HS-5 (cell line): ENCODE data around the gene EML4.

Source experiments
- DNase-seq: peaks from one replicate; pipeline ENCODE4 v3.0.0-alpha.2; 2012; ENCODE audit warnings: low read depth

EML4 gene

GRCh38 chr2:42225573-42225972 lies 56.4 kb downstream of the EML4 start:
- no peak for DNase-seq

- no peak for DNase-seq
Observed at GRCh38 chr2:42227491-42227890, 58.3 kb downstream of the EML4 start.

- no peak for DNase-seq
Observed at GRCh38 chr2:42228101-42228500, 58.9 kb downstream of the EML4 start.

GRCh38 chr2:42229949-42230348 lies 60.8 kb downstream of the EML4 start:
- no peak for DNase-seq

GRCh38 chr2:42230891-42231290 lies 61.7 kb downstream of the EML4 start:
- no peak for DNase-seq

GRCh38 chr2:42232024-42232423 lies 62.9 kb downstream of the EML4 start:
- no peak for DNase-seq

- no peak for DNase-seq
Observed at GRCh38 chr2:42233976-42234441, 64.9 kb downstream of the EML4 start.

- no peak for DNase-seq
Observed at GRCh38 chr2:42236911-42237310, 67.8 kb downstream of the EML4 start.

GRCh38 chr2:42238644-42239288 lies 69.6 kb downstream of the EML4 start:
- DNase-seq, result no peak

GRCh38 chr2:42239289-42239661 lies 70.1 kb downstream of the EML4 start:
- no peak for DNase-seq

GRCh38 chr2:42239811-42240210 lies 70.7 kb downstream of the EML4 start:
- no peak for DNase-seq

- no peak for DNase-seq
Observed at GRCh38 chr2:42241517-42241916, 72.4 kb downstream of the EML4 start.

- DNase-seq, result no peak
Observed at GRCh38 chr2:42243297-42243696, 74.1 kb downstream of the EML4 start.

GRCh38 chr2:42244520-42244919 lies 75.4 kb downstream of the EML4 start:
- no peak for DNase-seq

GRCh38 chr2:42245396-42245795 lies 76.2 kb downstream of the EML4 start:
- no peak for DNase-seq

GRCh38 chr2:42246562-42246961 lies 77.4 kb downstream of the EML4 start:
- DNase-seq, result no peak

GRCh38 chr2:42248846-42249245 lies 79.7 kb downstream of the EML4 start:
- no peak for DNase-seq

GRCh38 chr2:42249284-42249683 lies 80.1 kb downstream of the EML4 start:
- no peak for DNase-seq

GRCh38 chr2:42249887-42250286 lies 80.7 kb downstream of the EML4 start:
- no peak for DNase-seq

GRCh38 chr2:42250925-42251324 lies 81.8 kb downstream of the EML4 start:
- DNase-seq, result no peak

- DNase-seq, result no peak
Observed at GRCh38 chr2:42252464-42252863, 83.3 kb downstream of the EML4 start.

- no peak for DNase-seq
Observed at GRCh38 chr2:42254186-42254895, 85.2 kb downstream of the EML4 start.

- no peak for DNase-seq
Observed at GRCh38 chr2:42256505-42256904, 87.4 kb downstream of the EML4 start.
